ENCODE data around the gene ZFAND3. TPM values are rescaled to one million over a fixed set of nuclear protein-coding genes. Genes with fewer than 3 reads are reported as not detected.
A peak's percentile ranks its signal among the peaks of the same experiment; 100 is the strongest.

The ZFAND3 gene
- total RNA-seq, 6 experiments from 2014 or later, result 75.2 to 93.2 (median 87.0) TPM

- H3K4me1 Mint-ChIP-seq (ENCODE audit: low read depth), result peaks cover 20% of the 10 kb centered on the region
- TF ChIP-seq CTCF (IDR thresholded peaks at IDR 0.05), result peak; percentile 85
- H3K27me3 Mint-ChIP-seq (ENCODE audit: insufficient read depth), result no peaks in the 10 kb centered on the region; the same call in 1 of the 2 replicates
- H3K9me3 Mint-ChIP-seq, result no peaks in the 10 kb centered on the region
- H3K27ac Mint-ChIP-seq, result peak overlapping the region; percentile 15; the same call in 1 of the 2 replicates
- H3K4me3 Mint-ChIP-seq, result no peak overlapping the region
- 0 out of 2 replicates have a peak, but pooled peaks cover 6% of the 10 kb centered on the region for H3K36me3 Mint-ChIP-seq (ENCODE audit: low read depth)
- DNase-seq, result no peak
These were observed 193.0 kb downstream of the ZFAND3 start for GRCh38 chr6:38012573-38012972.

- no peak for DNase-seq
These were observed 195.8 kb downstream of the ZFAND3 start for GRCh38 chr6:38015341-38015740.

DNA sequence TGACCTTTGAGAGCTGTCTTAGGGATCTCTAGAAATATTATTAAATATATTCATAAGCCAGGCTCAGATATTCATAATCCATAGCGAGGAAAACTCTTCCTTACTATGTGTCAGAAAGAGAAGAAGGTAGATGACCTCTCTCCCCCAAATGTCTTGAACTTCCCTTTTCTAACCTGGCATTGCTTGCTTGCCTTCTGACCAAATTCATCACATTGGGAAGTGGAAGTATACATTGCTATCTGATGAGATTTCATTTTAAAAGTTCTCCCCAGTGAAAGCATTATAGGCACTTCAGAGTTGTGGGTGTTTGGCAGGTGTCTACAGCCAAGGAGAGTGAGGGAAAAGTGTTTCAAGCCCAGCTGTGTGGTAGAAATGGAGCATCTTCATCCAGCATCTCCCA, 197.3 kb downstream of the ZFAND3 start:
- peaks cover 3% of the 10 kb centered on the region for H3K27me3 Mint-ChIP-seq (ENCODE audit: insufficient read depth)
- no peak overlapping the region for H3K4me3 Mint-ChIP-seq
- H3K9me3 Mint-ChIP-seq, result no peaks in the 10 kb centered on the region
- no peak overlapping the region for H3K27ac Mint-ChIP-seq
- no peak for DNase-seq
- peaks cover 26% of the 10 kb centered on the region for H3K4me1 Mint-ChIP-seq (ENCODE audit: low read depth)
- H3K36me3 Mint-ChIP-seq (ENCODE audit: low read depth), result no peaks in the 10 kb centered on the region
- TF ChIP-seq CTCF (IDR thresholded peaks at IDR 0.05), result no peak

More at GRCh38 chr6:38015341-38015740, 195.8 kb downstream of the ZFAND3 start:
- H3K4me1 Mint-ChIP-seq (ENCODE audit: low read depth), result peaks cover 26% of the 10 kb centered on the region
- H3K27me3 Mint-ChIP-seq (ENCODE audit: insufficient read depth), result no peaks in the 10 kb centered on the region; the same call in 1 of the 2 replicates
- H3K36me3 Mint-ChIP-seq (ENCODE audit: low read depth), result 0 out of 2 replicates have a peak, but pooled peaks cover under 1% of the 10 kb centered on the region
- H3K9me3 Mint-ChIP-seq, result no peaks in the 10 kb centered on the region
- no peak for TF ChIP-seq CTCF (IDR thresholded peaks at IDR 0.05)
- H3K4me3 Mint-ChIP-seq, result no peak overlapping the region
- H3K27ac Mint-ChIP-seq, result no peak overlapping the region

- H3K27ac Mint-ChIP-seq, result no peak overlapping the region
- peak; percentile 17; the same call in 1 of the 2 replicates for TF ChIP-seq CTCF (IDR thresholded peaks at IDR 0.05)
- DNase-seq, result no peak
- no peak overlapping the region for H3K4me3 Mint-ChIP-seq
- H3K27me3 Mint-ChIP-seq (ENCODE audit: insufficient read depth), result peaks cover 4% of the 10 kb centered on the region; the same call in 1 of the 2 replicates
- no peaks in the 10 kb centered on the region for H3K9me3 Mint-ChIP-seq
- peaks cover 26% of the 10 kb centered on the region for H3K4me1 Mint-ChIP-seq (ENCODE audit: low read depth)
- no peaks in the 10 kb centered on the region for H3K36me3 Mint-ChIP-seq (ENCODE audit: low read depth)
These were observed 199.2 kb downstream of the ZFAND3 start for GRCh38 chr6:38018755-38019165.

GRCh38 chr6:38020593-38020992, 201.1 kb downstream of the ZFAND3 start:
- Mint-ChIP-seq H3K36me3 (ENCODE audit: low read depth) (no peaks in the 10 kb centered on the region), H3K4me3 (no peak overlapping the region), H3K9me3 (peaks cover 4% of the 10 kb centered on the region; the same call in 1 of the 2 replicates), H3K27me3 (ENCODE audit: insufficient read depth) (peaks cover 5% of the 10 kb centered on the region; the same call in 1 of the 2 replicates), H3K27ac (no peak overlapping the region), H3K4me1 (ENCODE audit: low read depth) (peaks cover 28% of the 10 kb centered on the region)
- TF ChIP-seq CTCF (IDR thresholded peaks at IDR 0.05), result no peak
- DNase-seq, result no peak
